GM18517 (cell line): ENCODE data around the gene ATAD3A.
A peak's percentile ranks its signal among the peaks of the same experiment; 100 is the strongest.
"Not testable (repeated sequence)": the region's sequence is repeated elsewhere in the genome, so short reads cannot be mapped to it uniquely, and the experiment has no call there.

Experiments used
- ATAC-seq: cut with Tn5 transposase; IDR thresholded peaks from one replicate; pipeline ENCODE4 v1.9.1; 2021; ENCODE audit warnings: mild to moderate bottlenecking, moderate library complexity; ENCODE audit not compliant: unreplicated experiment

The ATAD3A gene

DNA sequence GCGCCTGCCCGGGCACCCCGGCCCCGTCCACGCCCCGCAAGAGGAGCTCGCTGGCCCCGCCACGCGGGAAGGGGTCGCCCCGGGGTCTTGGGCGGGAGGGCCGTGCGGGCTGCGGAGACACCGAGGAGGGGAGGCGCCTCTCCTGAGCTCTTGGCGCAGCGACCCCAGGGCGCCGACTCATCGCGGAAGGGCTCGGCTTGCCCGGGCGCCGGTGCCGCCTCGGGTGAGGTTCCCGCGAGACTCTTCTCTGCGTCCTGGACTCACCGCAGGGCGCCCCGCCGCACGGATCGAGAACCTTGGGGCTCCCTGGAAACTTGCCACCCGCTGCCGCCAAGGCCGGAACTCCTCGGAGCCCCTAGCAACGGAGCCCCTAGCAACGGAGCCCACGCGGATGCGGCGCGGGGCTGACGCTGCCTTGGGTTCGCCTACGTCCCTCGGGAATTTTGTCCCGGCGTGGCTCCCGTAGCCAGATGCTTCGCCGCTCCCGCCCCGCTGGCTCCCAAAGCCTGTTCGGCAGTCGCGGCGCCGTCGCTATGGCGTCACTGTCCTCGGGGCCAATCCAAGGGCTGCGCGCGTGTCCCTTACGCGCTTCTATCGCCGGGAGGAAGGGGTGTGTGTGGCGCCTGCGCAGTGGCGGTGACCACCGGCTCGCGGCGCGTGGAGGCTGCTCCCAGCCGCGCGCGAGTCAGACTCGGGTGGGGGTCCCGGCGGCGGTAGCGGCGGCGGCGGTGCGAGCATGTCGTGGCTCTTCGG lies at the start of gene ATAD3A:
ATAD3A (plus strand) TSS at position 630 of the 753 bp plus-strand sequence; CDS start at position 737, 107 bp downstream.
- peak; percentile 87 for ATAC-seq

DNA sequence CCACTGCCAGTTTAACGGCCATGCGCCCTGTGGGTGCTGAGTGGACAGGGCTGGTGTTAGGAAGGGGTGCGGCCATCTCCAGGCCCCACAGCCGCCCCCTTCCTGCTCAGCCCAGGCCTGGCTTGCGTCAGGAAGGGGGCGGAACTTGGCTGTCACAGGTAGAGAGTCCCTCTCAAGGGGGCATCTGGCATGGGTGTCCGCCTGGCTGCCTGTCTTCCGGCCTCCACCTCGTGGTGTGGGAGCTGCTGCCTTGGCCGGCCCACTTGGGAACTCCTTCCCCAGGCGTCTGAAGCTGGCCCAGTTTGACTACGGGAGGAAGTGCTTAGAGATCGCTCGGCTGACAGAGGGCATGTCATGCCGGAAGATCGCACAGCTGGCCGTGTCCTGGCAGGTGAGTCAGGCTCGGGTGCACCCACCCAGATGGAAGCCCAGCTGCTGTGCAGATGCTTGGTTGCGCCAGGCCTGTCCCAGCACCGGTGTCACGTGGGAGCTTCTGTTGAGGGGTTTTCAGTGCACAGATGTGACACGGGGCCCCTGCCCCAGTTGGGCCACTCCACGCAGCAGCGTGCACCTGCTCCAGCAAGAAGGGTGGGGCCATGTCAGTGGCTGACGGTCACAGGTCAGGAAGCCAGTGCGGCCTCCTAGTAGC lies 49.5 kb upstream of the ATAD3A start:
- ATAC-seq = no peak

DNA sequence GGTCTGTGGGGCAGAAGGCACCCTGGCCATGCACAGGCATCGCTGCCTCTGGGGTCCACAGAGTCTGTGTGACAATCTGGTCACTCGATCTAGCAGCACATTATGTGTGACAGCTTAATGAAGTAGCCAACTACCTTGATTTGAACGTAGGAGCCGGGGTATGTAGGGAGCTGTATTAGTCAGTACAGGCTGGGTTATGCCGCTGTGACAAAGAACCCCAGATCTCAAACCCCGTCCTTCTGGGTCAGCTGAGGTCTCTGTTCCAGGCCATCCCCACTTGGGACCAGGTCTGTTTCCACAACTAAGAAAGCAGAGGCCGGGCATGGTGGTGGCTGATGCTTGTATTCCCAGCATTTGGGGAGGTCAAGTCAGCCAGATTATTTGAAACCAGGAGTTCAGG lies 48.6 kb upstream of the ATAD3A start:
- ATAC-seq = no peak

DNA sequence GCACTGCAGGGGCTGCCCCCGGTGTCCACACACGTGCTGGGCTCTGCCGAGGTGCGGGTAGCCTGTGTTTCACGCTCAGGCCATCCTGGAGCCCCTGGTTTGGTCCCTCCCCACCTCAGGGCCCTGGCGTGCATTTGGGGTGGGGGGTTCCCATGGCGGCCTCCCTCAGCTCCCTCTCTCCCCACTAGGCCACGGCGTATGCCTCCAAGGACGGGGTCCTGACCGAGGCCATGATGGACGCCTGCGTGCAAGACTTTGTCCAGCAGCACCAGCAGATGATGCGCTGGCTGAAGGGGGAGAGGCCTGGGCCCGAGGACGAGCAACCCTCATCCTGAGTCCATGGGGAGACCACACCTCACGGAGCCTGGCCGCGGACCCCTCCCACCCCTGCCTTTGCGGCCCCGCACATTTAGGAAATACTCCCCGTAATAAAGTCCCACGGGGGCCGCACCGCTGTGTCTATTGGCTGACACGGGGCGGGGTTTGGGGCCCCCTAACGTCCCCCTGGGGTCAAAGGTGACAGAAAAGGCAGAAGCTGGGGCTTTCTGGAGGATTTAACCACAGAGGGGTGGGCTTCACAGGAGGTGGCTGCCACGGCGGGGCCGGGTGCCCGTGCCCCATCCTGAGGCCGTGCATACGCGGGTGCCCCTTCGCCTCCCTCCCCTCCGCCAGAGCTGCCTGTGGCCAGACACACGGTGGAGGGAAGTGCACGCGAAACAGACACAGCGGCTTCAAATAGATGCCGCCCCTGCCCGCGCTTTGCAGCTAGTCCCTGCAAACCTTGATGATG lies 43.6 kb upstream of the ATAD3A start:
- ATAC-seq = not testable (repeated sequence)

- no peak for ATAC-seq
These were observed 41.2 kb upstream of the ATAD3A start for GRCh38 chr1:1470626-1471388.

GRCh38 chr1:1471389-1472052 lies 40.4 kb upstream of the ATAD3A start, which contains the start of gene ATAD3B:
TSS of gene ATAD3B (plus strand) at chr1:1471765. CDS start at chr1:1471885, 120 bp downstream.
- peak; percentile 82 for ATAC-seq

- peak; percentile 25 for ATAC-seq
These were observed 39.7 kb upstream of the ATAD3A start for GRCh38 chr1:1472053-1472876.

DNA sequence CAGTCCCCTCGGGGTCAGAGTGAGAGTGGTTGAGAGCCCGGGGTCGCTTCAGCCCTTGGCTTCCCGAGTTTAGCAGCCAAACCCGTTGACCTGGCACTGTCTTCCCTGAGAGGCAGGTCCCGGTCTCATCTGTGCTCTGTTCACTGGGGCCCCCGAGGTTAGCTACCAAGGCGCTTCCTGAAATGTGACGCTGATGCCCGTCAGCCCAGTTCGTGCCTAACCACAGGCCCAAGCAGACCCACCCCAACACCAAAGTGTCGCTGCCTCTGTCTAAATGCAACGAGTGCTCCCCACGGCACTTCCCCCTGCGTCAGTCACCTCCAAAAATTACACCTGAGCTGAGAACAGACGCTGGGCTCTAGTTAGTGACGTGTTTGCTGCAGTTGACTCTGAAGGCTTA lies 36.0 kb upstream of the ATAD3A start:
- ATAC-seq = not testable (repeated sequence)

DNA sequence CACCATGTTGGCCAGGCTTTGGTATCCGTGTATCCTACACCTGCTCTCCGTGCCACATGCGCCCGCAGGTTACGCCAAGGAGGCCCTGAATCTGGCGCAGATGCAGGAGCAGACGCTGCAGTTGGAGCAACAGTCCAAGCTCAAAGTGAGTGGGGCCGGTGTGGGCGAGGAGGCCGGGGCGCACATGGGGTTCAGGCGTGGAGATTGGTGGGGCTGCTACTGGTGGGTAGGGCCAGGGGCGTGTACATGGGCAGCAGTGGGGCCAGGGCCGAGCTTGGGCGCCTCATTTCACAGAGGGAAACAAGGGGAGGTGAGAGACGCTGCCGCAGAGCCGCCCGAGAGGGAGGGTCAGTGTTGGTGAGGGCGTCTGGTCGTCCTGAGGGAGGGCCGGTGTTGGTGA lies 34.8 kb upstream of the ATAD3A start:
- ATAC-seq = no peak

DNA sequence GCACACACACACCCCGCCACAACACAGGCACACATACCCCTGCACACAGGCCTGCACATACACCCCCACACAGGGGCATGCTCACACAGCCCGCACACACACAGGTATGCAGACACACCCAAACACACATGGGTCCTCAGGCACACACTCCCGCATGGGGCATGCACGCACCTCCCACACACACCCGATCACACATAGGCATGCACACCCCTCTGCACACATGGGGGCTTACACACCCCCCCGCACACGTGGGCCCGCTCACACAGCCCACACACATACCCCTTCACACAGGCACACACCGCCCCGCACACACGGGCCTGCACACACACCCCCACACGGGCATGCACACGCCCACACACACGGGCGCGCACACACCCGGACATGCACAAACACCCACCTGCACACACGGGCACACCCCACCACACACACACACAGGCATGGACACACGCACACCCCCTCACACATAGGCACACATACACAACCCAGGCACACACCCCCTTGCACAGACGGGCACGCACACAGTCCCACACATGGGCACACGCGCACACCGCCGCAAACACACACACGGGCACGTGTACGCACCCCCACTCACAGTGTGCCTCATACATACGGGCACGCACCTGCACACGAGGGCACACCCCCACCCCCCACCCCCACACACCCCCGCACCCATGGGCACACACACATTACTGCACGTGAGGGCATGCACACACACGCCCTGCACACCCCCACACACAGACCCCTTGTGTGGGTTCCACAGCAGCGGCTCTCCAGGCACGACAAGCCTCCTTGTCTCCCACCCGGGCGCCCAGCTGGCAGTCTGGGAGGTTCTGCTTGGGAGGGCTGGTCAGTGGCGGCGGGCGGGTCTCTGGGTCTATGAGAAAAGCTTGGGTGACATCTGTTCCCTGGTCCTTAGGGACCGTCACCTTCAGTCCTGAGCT lies 32.1 kb upstream of the ATAD3A start:
- no peak for ATAC-seq

GRCh38 chr1:1480488-1480867 lies 31.5 kb upstream of the ATAD3A start:
- not testable (repeated sequence) for ATAC-seq

DNA sequence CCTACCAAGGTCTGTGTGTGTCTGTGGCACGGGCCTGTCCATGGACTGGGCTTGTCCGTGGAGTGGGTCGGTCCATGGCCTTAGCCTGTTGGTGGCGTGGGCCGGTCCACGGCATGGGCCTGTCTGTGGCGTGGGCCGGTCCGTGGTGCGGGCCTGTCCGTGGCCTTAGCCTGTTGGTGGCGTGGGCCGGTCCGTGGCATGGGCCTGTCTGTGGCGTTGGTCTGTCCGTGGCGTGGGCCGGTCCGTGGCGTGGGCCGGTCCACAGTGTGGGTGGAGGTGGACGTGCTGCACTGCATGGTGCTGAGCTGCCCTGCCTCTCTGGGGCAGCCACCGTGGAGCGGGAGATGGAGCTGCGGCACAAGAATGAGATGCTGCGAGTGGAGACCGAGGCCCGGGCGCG lies 30.2 kb upstream of the ATAD3A start:
- not testable (repeated sequence) for ATAC-seq

DNA sequence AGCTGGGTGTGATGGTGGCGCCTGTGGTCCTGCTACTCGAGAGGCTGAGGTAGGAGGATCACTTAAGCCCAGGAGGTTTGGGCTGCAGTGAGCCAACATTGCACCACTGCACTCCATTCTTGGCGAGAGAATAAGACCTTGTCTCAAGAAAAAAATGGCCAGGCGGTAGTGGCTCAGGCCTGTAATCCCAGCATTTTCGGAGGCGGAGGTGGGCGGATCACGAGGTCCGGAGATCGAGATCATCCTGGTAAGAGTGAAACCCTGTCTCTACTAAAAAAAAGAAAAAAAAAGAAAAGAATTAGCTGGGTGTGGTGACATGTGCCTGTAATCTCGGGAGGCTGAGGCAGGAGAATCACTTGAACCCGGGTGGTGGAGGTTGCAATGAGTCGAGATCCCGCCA lies 29.1 kb upstream of the ATAD3A start:
- no peak for ATAC-seq

- ATAC-seq = no peak
These were observed 28.2 kb upstream of the ATAD3A start for GRCh38 chr1:1483714-1484113.

DNA sequence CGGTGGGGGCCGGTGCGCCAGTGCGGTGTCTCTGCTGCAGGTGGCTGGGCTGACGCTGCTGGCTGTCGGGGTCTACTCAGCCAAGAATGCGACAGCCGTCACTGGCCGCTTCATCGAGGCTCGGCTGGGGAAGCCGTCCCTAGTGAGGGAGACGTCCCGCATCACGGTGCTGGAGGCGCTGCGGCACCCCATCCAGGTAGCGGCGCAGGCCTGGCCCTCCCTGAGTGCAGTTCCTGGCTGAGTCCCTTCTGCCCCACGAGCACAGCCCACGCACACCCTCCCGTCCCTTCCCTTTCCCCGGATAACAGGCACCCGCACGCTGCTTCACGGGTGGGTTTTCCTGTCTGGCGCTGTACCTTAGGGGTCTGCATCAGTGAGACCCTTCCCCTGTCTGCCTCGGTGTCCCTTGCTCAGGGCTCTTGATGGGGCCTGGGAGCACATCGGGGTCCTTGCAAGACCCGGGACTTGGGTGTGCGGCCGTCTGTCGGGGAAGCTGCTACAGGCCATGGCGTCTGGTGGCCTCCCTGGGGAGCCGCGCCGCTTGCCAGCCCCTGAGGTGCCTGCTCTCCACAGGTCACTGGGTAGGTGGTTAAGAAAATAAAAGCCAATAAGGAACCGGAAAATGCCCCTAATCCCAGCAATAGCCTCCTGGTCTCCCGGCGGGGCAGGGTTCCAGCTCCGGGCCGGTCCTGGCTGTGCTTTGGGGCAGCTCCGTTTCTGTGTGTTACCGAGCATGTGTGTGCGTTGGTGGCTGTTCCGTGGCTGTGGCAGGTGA lies 26.8 kb upstream of the ATAD3A start:
- not testable (repeated sequence) for ATAC-seq

DNA sequence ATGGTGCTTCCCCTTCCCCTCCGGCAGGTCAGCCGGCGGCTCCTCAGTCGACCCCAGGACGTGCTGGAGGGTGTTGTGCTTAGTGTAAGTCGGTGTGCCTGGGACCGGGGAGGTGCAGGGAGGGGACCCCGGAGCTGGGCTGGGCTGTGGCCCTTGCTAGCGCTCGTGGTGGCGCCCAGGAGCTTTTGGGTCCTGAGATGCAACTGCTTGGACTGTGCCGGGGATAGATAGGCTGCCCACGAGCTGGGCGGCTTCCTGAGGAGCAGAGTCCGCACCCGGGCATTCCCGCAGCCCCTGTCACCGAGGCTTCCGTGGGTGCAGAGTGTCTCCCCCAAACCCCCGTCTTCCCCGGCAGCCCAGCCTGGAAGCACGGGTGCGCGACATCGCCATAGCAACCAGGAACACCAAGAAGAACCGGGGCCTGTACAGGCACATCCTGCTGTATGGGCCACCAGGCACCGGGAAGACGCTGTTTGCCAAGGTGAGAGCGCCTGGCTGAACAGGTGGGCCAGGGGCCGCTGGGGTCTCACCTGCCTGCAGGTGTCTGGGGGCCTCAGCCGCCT lies 26.1 kb upstream of the ATAD3A start:
- not testable (repeated sequence) for ATAC-seq

DNA sequence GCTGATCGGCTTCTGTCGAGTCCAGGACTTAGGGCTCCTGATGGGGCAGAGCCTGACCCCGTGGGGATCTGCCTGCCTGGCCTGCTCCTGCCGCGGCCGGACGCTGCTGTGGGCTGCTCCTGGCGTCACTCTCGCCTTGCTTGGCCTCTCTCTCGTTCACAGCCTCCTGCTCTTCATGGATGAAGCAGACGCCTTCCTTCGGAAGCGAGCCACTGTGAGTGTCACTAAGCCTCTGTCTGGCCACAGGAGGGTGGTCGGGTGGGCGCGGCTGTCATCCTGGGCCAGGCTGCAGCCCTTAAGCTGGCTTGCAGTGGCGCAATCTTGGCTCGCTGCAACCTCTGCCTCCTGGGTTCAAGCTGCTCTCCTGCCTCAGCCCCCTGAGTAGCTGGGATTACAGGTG lies 24.3 kb upstream of the ATAD3A start:
- no peak for ATAC-seq
